H1 (cell line): ENCODE results near the gene ABHD14A. TPM values are rescaled to one million over a fixed set of nuclear protein-coding genes. Genes with fewer than 3 reads are reported as not detected.

Experiments
- ATF2 ChIP-seq: IDR thresholded peaks from 2 replicates; pipeline ENCODE4 v1.6.1; 2012; ENCODE audit warnings: low read length, inconsistent platforms
- BACH1 ChIP-seq: IDR thresholded peaks from 2 replicates; pipeline ENCODE4 v1.6.1; 2012; ENCODE audit warnings: low read length, improper control_type of control experiment
- CHD2 ChIP-seq: IDR thresholded peaks from 2 replicates; pipeline ENCODE4 v1.6.1; 2012; ENCODE audit warnings: low read length, improper control_type of control experiment
- GABPA ChIP-seq: IDR thresholded peaks from 2 replicates; pipeline ENCODE4 v1.6.1; 2011; ENCODE audit warnings: mild to moderate bottlenecking, low read length, moderate library complexity, borderline replicate concordance; ENCODE audit not compliant: insufficient read depth
- MAX ChIP-seq: IDR thresholded peaks from 2 replicates; pipeline ENCODE4 v1.6.1; 2012; ENCODE audit warnings: inconsistent platforms
- NANOG ChIP-seq: IDR thresholded peaks from 2 replicates; pipeline ENCODE4 v1.6.1; 2011; ENCODE audit warnings: low read length, low read depth, mild to moderate bottlenecking, inconsistent platforms; ENCODE audit not compliant: insufficient read depth, poor library complexity, severe bottlenecking
- SAP30 ChIP-seq: fragments of 300-600 bp; sonication (generic); IDR thresholded peaks from 2 replicates; pipeline ENCODE4 v1.7.1; 2012; ENCODE audit warnings: low read length, moderate library complexity, mild to moderate bottlenecking, inconsistent platforms; ENCODE audit not compliant: insufficient read depth, insufficient replicate concordance
- SP4 ChIP-seq: IDR thresholded peaks from 2 replicates; pipeline ENCODE4 v1.6.1; 2012; ENCODE audit warnings: low read length, inconsistent platforms
- TAF7 ChIP-seq: optimal IDR thresholded peaks from 2 replicates; pipeline ENCODE3; 2011; ENCODE audit warnings: low read depth, mild to moderate bottlenecking, inconsistent platforms, low read length, moderate library complexity, borderline replicate concordance
- polyA plus RNA-seq, 7 experiments: library from polyadenylated mRNA; depleted of rRNA in 3 of 7; stranded (reverse) in 5 of 7; unstranded in 2 of 7; fragments of >200 nt in 5 of 7; fragments of 200-250 nt in 2 of 7; gene quantifications; 1 replicate in 5 of 7; 2 replicates in 1 of 7; 4 replicates in 1 of 7; pipeline versions ENCODE4 v1.2.1 to v1.2.3, GENCODE V29; 2011 to 2013; ENCODE audit warnings: missing spikeins in 2 of 7, mixed read lengths in 2 of 7
- total RNA-seq: library from RNA; stranded (reverse); fragmentation: NEBNext Ultra II Directional; extraction: Animal tissue kit (Norgen Biotek cat#: 25700); gene quantifications from 2 replicates; pipeline ENCODE4 v1.2.1, GENCODE V29; 2021
- TF ChIP-seq, protein P1 (sequence below), 3 experiments: IDR thresholded peaks; 1 replicate in 2 of 3; 2 replicates in 1 of 3; pipeline versions ENCODE4 v1.5.1 to v1.6.1; 2011; ENCODE audit warnings: low read length in 3 of 3, mild to moderate bottlenecking in 3 of 3, inconsistent platforms in 2 of 3, low read depth in 1 of 3, moderate library complexity in 1 of 3; ENCODE audit not compliant: insufficient read depth in 1 of 3; ENCODE audit errors: control extremely low read depth in 1 of 3

The ABHD14A gene
- total and polyA plus RNA-seq, 2 of the 8 experiments (the other 6 are each of a cell fraction or from before 2014, with no cell fraction given) = 4.6 to 9.8 TPM

DNA sequence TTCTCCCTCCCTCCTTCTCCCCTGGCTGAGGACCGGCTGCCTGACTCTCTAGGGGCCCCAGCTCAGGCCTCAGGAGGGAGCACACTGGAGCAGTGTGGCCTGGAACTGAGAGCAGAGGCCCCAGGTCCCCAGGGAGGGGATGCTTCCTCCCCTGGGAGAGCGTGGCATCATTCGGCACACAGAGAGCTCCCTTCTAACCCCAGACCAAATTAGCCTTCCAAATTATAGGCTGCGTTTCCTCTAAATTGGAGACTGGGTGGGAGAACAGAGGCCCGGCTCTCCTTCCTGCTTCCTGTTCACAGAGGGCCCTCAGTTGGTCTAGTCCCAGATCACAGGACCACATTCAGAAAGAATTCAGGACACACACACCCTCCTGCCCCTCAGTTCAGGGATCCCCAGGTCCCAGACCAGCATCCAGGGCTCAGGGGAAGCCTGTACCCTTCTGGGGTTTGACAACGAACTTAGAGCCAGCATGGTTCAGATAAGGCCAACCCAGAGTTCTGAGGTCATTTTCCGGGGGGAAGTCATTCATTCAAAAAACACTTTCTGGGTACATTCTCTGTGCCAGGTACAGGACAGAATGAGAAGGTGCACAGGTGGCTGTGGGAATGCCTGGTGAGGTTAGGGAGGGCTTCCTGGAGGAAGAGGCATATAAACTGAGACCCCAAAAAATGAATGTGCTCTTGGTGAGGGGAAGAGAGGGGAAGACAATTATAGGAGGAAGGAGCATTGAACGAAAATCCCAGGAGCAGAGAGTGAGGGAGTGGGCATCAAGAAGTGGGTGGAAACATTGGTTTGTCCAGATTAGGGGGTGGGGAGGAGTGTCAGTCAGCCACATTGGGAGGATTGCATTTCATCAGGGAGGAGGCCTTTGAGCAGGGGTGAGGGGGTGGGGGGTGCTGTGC is 49.2 kb downstream of the ABHD14A start (continued):
- no peak for TF ChIP-seq GABPA
- TF ChIP-seq TAF7 = no peak
- TF ChIP-seq SAP30 = no peak
- no peak for TF ChIP-seq CHD2
- TF ChIP-seq, protein P1, sequence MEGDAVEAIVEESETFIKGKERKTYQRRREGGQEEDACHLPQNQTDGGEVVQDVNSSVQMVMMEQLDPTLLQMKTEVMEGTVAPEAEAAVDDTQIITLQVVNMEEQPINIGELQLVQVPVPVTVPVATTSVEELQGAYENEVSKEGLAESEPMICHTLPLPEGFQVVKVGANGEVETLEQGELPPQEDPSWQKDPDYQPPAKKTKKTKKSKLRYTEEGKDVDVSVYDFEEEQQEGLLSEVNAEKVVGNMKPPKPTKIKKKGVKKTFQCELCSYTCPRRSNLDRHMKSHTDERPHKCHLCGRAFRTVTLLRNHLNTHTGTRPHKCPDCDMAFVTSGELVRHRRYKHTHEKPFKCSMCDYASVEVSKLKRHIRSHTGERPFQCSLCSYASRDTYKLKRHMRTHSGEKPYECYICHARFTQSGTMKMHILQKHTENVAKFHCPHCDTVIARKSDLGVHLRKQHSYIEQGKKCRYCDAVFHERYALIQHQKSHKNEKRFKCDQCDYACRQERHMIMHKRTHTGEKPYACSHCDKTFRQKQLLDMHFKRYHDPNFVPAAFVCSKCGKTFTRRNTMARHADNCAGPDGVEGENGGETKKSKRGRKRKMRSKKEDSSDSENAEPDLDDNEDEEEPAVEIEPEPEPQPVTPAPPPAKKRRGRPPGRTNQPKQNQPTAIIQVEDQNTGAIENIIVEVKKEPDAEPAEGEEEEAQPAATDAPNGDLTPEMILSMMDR (IDR thresholded peaks at IDR 0.05; ENCODE audit: control extremely low read depth in 1 of 3, insufficient read depth in 1 of 3, low read depth in 1 of 3, low read length in 3 of 3) = no peak
- TF ChIP-seq SP4 = no peak
- no peak for TF ChIP-seq BACH1
- no peak for TF ChIP-seq NANOG
- no peak for TF ChIP-seq MAX
- no peak for TF ChIP-seq ATF2
